Glutamatergic neuron (in vitro differentiated cells): ENCODE measurements around the gene SINHCAF. TPM values are rescaled to one million over a fixed set of nuclear protein-coding genes. Genes with fewer than 3 reads are reported as not detected.

ENCODE experiments used
- DNase-seq: peaks from one replicate; pipeline ENCODE4 v3.0.0; 2022
- H3K27ac Mint-ChIP-seq: one replicate; pipeline ENCODE4 v1.8.0; 2020; ENCODE audit warnings: mild to moderate bottlenecking, mixed read lengths, inconsistent platforms; ENCODE audit not compliant: unreplicated experiment
- H3K27me3 Mint-ChIP-seq: one replicate; pipeline ENCODE4 v1.8.0; 2020; ENCODE audit warnings: mild to moderate bottlenecking, moderate library complexity, mixed read lengths, inconsistent platforms; ENCODE audit not compliant: unreplicated experiment
- H3K36me3 Mint-ChIP-seq: one replicate; pipeline ENCODE4 v1.8.0; 2020; ENCODE audit warnings: mild to moderate bottlenecking, mixed read lengths, inconsistent platforms; ENCODE audit not compliant: unreplicated experiment
- H3K4me1 Mint-ChIP-seq: one replicate; pipeline ENCODE4 v1.8.0; 2020; ENCODE audit warnings: mild to moderate bottlenecking, low read depth, mixed read lengths, inconsistent platforms; ENCODE audit not compliant: unreplicated experiment
- H3K4me3 Mint-ChIP-seq: one replicate; pipeline ENCODE4 v1.8.0; 2020; ENCODE audit warnings: mild to moderate bottlenecking, mixed read lengths, inconsistent platforms; ENCODE audit not compliant: unreplicated experiment
- H3K9me3 Mint-ChIP-seq: one replicate; pipeline ENCODE4 v1.8.0; 2020; ENCODE audit warnings: mild to moderate bottlenecking, moderate library complexity, mixed read lengths, inconsistent platforms; ENCODE audit not compliant: unreplicated experiment
- CTCF ChIP-seq: fragments of 200-600 bp; sonication (generic); IDR thresholded peaks from one replicate; pipeline ENCODE4 v1.5.0; 2021; ENCODE audit not compliant: partially characterized antibody, unreplicated experiment
- total RNA-seq: library from RNA; stranded (reverse); fragmentation: NEBNext Ultra II Directional; extraction: Animal tissue kit (Norgen Biotek cat#: 25700); gene quantifications from one replicate; pipeline ENCODE4 v1.2.1, GENCODE V29; 2021; ENCODE audit not compliant: unreplicated experiment

The SINHCAF gene
- total RNA-seq, 1 donor from 2014 or later: 149 TPM

- no peak for TF ChIP-seq CTCF
- no peak for DNase-seq
- Mint-ChIP-seq H3K4me3 (no peak overlapping the region), H3K4me1 (no peaks in the 10 kb centered on the region), H3K9me3 (peaks cover 2% of the 10 kb centered on the region), H3K27ac (no peak overlapping the region), H3K36me3 (no peaks in the 10 kb centered on the region), H3K27me3 (no peaks in the 10 kb centered on the region)
Measured at GRCh38 chr12:31343139-31343538, 17.2 kb upstream of the SINHCAF start.

GRCh38 chr12:31342286-31342685 is 16.3 kb upstream of the SINHCAF start:
- H3K4me1 Mint-ChIP-seq: no peaks in the 10 kb centered on the region
- no peak overlapping the region for H3K4me3 Mint-ChIP-seq
- DNase-seq: no peak
- no peaks in the 10 kb centered on the region for H3K27me3 Mint-ChIP-seq
- H3K36me3 Mint-ChIP-seq: no peaks in the 10 kb centered on the region
- TF ChIP-seq CTCF: no peak
- peaks cover 3% of the 10 kb centered on the region for H3K9me3 Mint-ChIP-seq
- H3K27ac Mint-ChIP-seq: no peak overlapping the region

GRCh38 chr12:31339831-31340622 is 14.1 kb upstream of the SINHCAF start:
- no peaks in the 10 kb centered on the region for H3K27me3 Mint-ChIP-seq
- H3K9me3 Mint-ChIP-seq: peaks cover 3% of the 10 kb centered on the region
- no peaks in the 10 kb centered on the region for H3K36me3 Mint-ChIP-seq
- no peak for TF ChIP-seq CTCF
- no peaks in the 10 kb centered on the region for H3K4me1 Mint-ChIP-seq
- no peak for DNase-seq
- H3K4me3 Mint-ChIP-seq: no peak overlapping the region
- no peak overlapping the region for H3K27ac Mint-ChIP-seq

GRCh38 chr12:31337952-31338351 is 12.0 kb upstream of the SINHCAF start:
- Mint-ChIP-seq H3K9me3 (peaks cover 1% of the 10 kb centered on the region), H3K27ac (no peak overlapping the region)

More at GRCh38 chr12:31337952-31338351, 12.0 kb upstream of the SINHCAF start:
- Mint-ChIP-seq H3K27me3 (no peaks in the 10 kb centered on the region), H3K4me3 (no peak overlapping the region), H3K4me1 (no peaks in the 10 kb centered on the region), H3K36me3 (no peaks in the 10 kb centered on the region)
- TF ChIP-seq CTCF: no peak
- no peak for DNase-seq
